Gastroesophageal sphincter (tissue), 4 donors: ENCODE results near the gene NIPBL. TPM values are rescaled to one million over a fixed set of nuclear protein-coding genes. Genes with fewer than 3 reads are reported as not detected.
"Not testable (repeated sequence)": the region's sequence is repeated elsewhere in the genome, so short reads cannot be mapped to it uniquely, and the experiment has no call there.

Experiments used
- ATAC-seq: fragments of 150-250 bp; one replicate; pipeline ENCODE4 v1.9.1; 2016; ENCODE audit warnings: mild to moderate bottlenecking, moderate library complexity
- H3K27ac ChIP-seq, 4 donors: fragments of 200-600 bp; sonication (generic) in 3 of 4; 1 replicate in 3 of 4; 2 replicates in 1 of 4; pipeline ENCODE4 v1.5.1; 2016 to 2019
- H3K27me3 ChIP-seq: fragments of 200-600 bp; sonication (generic); one replicate; pipeline ENCODE4 v1.5.1; 2019
- H3K36me3 ChIP-seq, 2 donors: fragments of 200-600 bp; sonication (generic); one replicate each; pipeline ENCODE4 v1.5.1; 2019; ENCODE audit warnings: control low read depth in 1 of 2
- H3K4me1 ChIP-seq, 3 donors: fragments of 200-600 bp; sonication (generic); 1 replicate in 2 of 3; 2 replicates in 1 of 3; pipeline ENCODE4 v1.5.1; 2016 to 2019; ENCODE audit warnings: control low read depth in 2 of 3
- H3K4me3 ChIP-seq, 2 donors: fragments of 200-600 bp; sonication (generic); one replicate each; pipeline ENCODE4 v1.5.1; 2019; ENCODE audit warnings: mild to moderate bottlenecking in 1 of 2, moderate library complexity in 1 of 2
- H3K9me3 ChIP-seq, 3 donors: fragments of 200-600 bp; sonication (generic); one replicate each; pipeline ENCODE4 v1.5.1; 2017 to 2019; ENCODE audit warnings: control low read depth in 2 of 3
- EP300 ChIP-seq: sonication (generic); formaldehyde crosslinking; IDR thresholded peaks from one replicate; pipeline ENCODE4 v1.6.1; 2017; ENCODE audit warnings: antibody characterized with exemption, mild to moderate bottlenecking
- POLR2A ChIP-seq, 2 donors: fragments of 450-650 bp; IDR thresholded peaks; one replicate each; pipeline ENCODE4 v1.6.1; 2017; ENCODE audit warnings: antibody characterized with exemption in 2 of 2, mild to moderate bottlenecking in 2 of 2, moderate library complexity in 1 of 2
- POLR2AphosphoS5 ChIP-seq: sonication (generic); formaldehyde crosslinking; IDR thresholded peaks from one replicate; pipeline ENCODE4 v1.6.1; 2017; ENCODE audit warnings: antibody characterized with exemption
- WGBS, 2 donors: methylation state at CpG; one replicate each; pipeline ENCODE4 v1.1.5; 2018; ENCODE audit warnings: low coverage in 1 of 2; 5-methylcytosine and 5-hydroxymethylcytosine counted together
- total RNA-seq, 4 donors: library from RNA; depleted of rRNA; stranded (reverse); fragments of >200 nt; gene quantifications; one replicate each; pipeline ENCODE4 v1.1.0, GENCODE V29; 2016
- TF ChIP-seq, protein P1 (sequence below), 4 experiments: fragments of 200-600 bp in 2 of 4; fragments of 450-650 bp in 2 of 4; sonication (generic) in 1 of 4; IDR thresholded peaks; one replicate each; pipeline ENCODE4 v1.5.1; 2017 to 2019; ENCODE audit warnings: antibody characterized with exemption in 4 of 4, mild to moderate bottlenecking in 2 of 4, moderate library complexity in 2 of 4

The NIPBL gene
- total RNA-seq, 4 donors from 2014 or later: 44.9 to 59.4 (median 51.7) TPM

DNA sequence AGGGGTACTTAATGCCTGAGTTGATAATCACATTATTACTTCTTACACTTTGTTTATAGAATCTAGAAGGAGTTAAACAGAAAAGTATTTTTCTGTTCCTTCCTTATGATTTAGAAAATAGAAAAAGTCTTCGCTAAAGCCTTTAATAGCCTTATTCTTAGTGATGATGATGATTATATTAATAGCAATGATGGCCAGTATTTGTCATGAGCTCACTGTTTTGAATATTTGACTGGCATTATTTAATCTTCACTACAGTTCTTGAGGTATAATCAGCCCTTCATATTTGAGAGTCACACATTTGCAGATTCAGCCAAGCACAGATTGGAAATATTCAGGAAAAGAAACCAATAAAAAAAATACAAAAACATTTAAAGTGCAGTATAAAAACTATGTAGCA is 23.3 kb downstream of the NIPBL start:
- H3K9me3 ChIP-seq: peaks cover 0 to 18% (median 0%) of the 10 kb centered on the region in 3 donors
- no peak overlapping the region for H3K27ac ChIP-seq
- H3K27me3 ChIP-seq: no peaks in the 10 kb centered on the region
- no peak overlapping the region for H3K4me3 ChIP-seq
- H3K36me3 ChIP-seq: no peaks in the 10 kb centered on the region
- 45 to 50% methylated on average over 1 of the region's 1 CpG for WGBS, 2 donors
- ATAC-seq: no peak
- peaks cover 4 to 68% (median 20%) of the 10 kb centered on the region in 3 donors for H3K4me1 ChIP-seq
- no peak for TF ChIP-seq POLR2A (IDR thresholded peaks at IDR 0.05)
- TF ChIP-seq, protein P1, sequence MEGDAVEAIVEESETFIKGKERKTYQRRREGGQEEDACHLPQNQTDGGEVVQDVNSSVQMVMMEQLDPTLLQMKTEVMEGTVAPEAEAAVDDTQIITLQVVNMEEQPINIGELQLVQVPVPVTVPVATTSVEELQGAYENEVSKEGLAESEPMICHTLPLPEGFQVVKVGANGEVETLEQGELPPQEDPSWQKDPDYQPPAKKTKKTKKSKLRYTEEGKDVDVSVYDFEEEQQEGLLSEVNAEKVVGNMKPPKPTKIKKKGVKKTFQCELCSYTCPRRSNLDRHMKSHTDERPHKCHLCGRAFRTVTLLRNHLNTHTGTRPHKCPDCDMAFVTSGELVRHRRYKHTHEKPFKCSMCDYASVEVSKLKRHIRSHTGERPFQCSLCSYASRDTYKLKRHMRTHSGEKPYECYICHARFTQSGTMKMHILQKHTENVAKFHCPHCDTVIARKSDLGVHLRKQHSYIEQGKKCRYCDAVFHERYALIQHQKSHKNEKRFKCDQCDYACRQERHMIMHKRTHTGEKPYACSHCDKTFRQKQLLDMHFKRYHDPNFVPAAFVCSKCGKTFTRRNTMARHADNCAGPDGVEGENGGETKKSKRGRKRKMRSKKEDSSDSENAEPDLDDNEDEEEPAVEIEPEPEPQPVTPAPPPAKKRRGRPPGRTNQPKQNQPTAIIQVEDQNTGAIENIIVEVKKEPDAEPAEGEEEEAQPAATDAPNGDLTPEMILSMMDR (IDR thresholded peaks at IDR 0.05): no peak
- TF ChIP-seq POLR2AphosphoS5: no peak
- TF ChIP-seq EP300: no peak

DNA sequence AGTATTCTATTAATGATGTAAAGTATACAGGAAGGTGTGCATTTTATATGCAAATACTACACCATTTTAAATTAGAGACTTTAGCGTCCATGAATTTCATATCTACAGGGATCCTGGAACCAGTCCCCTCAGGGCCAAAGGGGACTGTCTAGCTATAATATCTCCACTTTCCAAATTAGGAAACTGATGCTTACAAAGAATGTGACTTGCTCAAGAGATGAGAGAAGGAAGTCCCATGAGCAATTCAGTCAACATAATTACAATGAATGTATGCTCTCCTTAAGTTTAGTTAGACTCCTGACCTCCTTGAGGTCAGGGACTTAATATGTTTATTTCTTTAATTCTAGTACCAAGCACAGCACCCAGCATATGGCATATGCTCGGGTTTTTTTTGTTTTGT is 23.7 kb downstream of the NIPBL start:
- Histone ChIP-seq H3K36me3 (no peaks in the 10 kb centered on the region), H3K27ac (no peak overlapping the region), H3K27me3 (no peaks in the 10 kb centered on the region), H3K4me3 (no peak overlapping the region), H3K4me1 (peaks cover 4 to 64% (median 20%) of the 10 kb centered on the region in 3 donors), H3K9me3 (peaks cover 0 to 18% (median 0%) of the 10 kb centered on the region in 3 donors)
- 63 to 75% methylated on average over 2 of the region's 2 CpGs for WGBS, 2 donors
- ATAC-seq: no peak
- no peak for TF ChIP-seq POLR2AphosphoS5
- TF ChIP-seq EP300: no peak
- TF ChIP-seq, protein P1 (IDR thresholded peaks at IDR 0.05): no peak
- no peak for TF ChIP-seq POLR2A (IDR thresholded peaks at IDR 0.05)

- H3K4me1 ChIP-seq: peaks cover 4 to 56% (median 20%) of the 10 kb centered on the region in 3 donors
- H3K9me3 ChIP-seq: peaks cover 0 to 18% (median 0%) of the 10 kb centered on the region in 3 donors
- H3K27me3 ChIP-seq: not testable (repeated sequence)
Measured at GRCh38 chr5:36901077-36901476, 24.5 kb downstream of the NIPBL start.

GRCh38 chr5:36901856-36902255 is 25.3 kb downstream of the NIPBL start:
- H3K27ac ChIP-seq: no peak overlapping the region
- no peak for TF ChIP-seq POLR2A (IDR thresholded peaks at IDR 0.05)
- TF ChIP-seq EP300: no peak
- TF ChIP-seq, protein P1 (IDR thresholded peaks at IDR 0.05): no peak
- no peak for TF ChIP-seq POLR2AphosphoS5
- peaks cover 0 to 18% (median 0%) of the 10 kb centered on the region in 3 donors for H3K9me3 ChIP-seq
- H3K36me3 ChIP-seq: no peaks in the 10 kb centered on the region
- H3K27me3 ChIP-seq: no peaks in the 10 kb centered on the region
- H3K4me3 ChIP-seq: no peak overlapping the region
- no peak for ATAC-seq
- WGBS, 2 donors: 97 to 100% methylated on average over 2 to 3 of the region's 3 CpGs
- peaks cover 7 to 57% (median 20%) of the 10 kb centered on the region in 3 donors for H3K4me1 ChIP-seq

More at GRCh38 chr5:36901077-36901476, 24.5 kb downstream of the NIPBL start:
- H3K4me3 ChIP-seq, H3K27ac ChIP-seq, ATAC-seq, H3K36me3 ChIP-seq: not testable (repeated sequence)

GRCh38 chr5:36902353-36902752 is 25.8 kb downstream of the NIPBL start:
- Histone ChIP-seq H3K27me3 (no peaks in the 10 kb centered on the region), H3K9me3 (peaks cover 0 to 18% (median 0%) of the 10 kb centered on the region in 3 donors), H3K36me3 (no peaks in the 10 kb centered on the region), H3K4me1 (peaks cover 7 to 53% (median 20%) of the 10 kb centered on the region in 3 donors), H3K4me3 (no peak overlapping the region), H3K27ac (no peak overlapping the region)
- TF ChIP-seq EP300: no peak
- TF ChIP-seq, protein P1 (IDR thresholded peaks at IDR 0.05): no peak
- ATAC-seq: no peak
- WGBS, 2 donors: 100% methylated on average over 1 of the region's 1 CpG
